Activated effector memory CD4-positive, alpha-beta T cell treated with Interleukin-2 at 50 U/mL for 16 hours (primary cell): ENCODE measurements around the gene RSRC1.
"Not testable (repeated sequence)": the region's sequence is repeated elsewhere in the genome, so short reads cannot be mapped to it uniquely, and the experiment has no call there.

Experiments
- DNase-seq: peaks from one replicate; pipeline ENCODE4 v3.0.0-alpha.2; 2020

Gene RSRC1

GRCh38 chr3:158408518-158408897 is 298.6 kb downstream of the RSRC1 start:
- not testable (repeated sequence) for DNase-seq

GRCh38 chr3:158418035-158418434 is 308.1 kb downstream of the RSRC1 start:
- no peak for DNase-seq

DNA sequence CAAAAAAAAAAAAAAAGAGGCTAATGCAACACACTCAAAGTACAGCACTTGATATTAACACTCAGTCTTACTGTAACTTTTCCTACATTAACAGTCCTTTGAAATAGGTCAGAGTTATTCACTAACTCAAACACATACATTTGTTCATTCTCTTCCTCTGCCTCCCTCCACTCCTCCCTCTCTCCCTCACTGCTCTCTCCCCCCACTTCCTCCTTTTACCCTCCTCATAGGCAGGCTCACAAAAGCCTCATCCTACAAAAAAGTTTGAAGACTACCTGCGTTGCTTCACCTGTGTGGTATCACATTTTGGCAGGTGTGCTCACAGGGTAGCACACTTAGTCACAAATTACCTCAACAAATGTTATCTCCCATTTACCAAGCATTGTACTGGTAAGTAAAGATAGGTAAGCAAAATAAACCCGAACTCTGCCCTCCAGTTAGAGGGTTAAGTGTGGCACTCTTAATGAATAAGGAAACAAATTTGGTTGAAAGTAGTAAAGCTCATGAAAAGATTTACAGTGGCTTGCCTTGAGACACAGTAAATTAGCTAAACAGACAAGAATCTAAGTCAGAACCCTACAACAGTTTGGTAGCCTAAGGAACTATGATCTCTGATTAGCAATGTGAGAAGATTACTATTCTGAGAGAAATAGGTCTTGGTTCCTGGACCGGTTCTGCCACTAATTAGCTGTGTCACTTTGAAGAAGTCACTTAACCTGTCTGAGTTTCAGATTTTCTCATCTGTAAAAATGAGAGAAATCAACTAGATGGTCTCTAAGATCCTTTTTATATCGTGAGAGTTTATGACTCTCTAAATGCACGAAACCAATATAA is 310.1 kb downstream of the RSRC1 start:
- no peak for DNase-seq

GRCh38 chr3:158420654-158421396 is 310.9 kb downstream of the RSRC1 start:
- DNase-seq, result no peak

DNA sequence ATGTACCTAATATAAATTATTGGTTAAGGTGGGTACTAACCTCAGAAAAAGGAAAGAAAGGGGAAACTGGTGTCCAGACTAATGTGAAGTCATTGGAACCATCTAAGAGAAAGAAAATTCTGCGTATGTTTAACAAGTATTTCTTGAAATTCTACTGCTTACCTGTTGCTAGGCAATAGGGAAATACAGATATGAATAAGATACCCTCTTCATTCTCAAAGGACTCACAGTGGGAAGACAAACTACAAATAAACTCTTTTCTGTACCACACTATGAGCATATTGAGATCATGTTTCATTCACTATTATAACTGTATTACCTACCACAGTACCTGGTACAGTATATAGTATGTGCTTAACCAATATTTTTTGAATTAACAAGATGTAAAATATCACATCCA is 320.6 kb downstream of the RSRC1 start:
- no peak for DNase-seq

DNA sequence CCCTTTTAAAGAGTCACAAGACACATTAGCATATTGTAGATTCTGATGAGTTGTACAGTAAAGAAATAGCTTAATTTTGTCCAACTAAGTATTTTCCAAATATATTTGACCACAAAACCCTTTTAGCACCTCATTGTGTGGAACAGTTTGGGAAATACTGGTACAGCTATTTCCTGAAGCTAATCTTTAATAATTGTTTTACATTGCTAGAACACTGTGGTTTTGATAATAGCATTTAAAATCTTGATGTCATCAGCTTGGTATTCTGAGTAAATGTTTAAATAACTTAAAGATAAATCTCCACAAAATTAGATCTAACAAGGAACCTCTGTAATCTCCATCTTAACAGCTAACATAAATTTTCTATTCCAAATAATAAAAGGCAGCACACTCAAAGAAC is 321.1 kb downstream of the RSRC1 start:
- no peak for DNase-seq

DNA sequence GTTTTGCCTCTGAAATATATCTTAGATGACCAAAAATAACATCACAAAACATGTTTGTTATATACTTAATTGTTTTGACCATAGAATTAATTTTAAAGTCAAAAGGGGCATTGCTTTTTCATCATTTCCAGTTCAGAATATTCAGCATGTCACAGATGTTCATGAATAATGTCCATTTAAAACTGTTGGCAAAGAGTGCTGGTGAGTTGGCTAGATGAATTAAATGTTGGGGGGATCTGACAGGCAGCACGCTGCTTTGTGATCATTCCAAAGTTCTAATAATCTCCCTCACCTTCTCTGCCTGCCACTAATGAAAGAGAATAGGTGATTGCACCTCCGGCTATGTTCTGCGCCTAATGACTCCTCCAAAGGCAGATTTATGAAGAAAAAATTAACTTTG is 321.9 kb downstream of the RSRC1 start:
- DNase-seq, result no peak

GRCh38 chr3:158434412-158435038 is 324.6 kb downstream of the RSRC1 start:
- DNase-seq, result no peak

DNA sequence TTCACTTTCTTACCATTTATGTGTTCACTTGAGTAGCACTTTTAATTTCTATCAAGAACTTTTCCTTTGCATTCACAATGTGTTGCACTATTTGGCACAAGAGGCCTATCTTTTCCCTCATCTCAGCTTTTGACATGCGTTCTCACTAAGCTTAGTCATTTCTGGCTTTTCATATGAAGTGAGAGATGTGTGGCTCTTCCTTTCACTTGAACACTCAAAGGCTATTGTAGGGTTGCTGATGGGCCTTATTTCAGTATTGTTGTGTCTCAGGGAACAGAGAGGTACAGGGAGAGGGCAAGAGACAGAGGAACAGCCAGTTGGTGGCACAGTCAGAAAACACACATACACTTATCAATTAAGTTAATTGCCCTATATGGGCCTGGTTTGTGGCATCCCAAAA is 333.7 kb downstream of the RSRC1 start:
- DNase-seq, result no peak

DNA sequence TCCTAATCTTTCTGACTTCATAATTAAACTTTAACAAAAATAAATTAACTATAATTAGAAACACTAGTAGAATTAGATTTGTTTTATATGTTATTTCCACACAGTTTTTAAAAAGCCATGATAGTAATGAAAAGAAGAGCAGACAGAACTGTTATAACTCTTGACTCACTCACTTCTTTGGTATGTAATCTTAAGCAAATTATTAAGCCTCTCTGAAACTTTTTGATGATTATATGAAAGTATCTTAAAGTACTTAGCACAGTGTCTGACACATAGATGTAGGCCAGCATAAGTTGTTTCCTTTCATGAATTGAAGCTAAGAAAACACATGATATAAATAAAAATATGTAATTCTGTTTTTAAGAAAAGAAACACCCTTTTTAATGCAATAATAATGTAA is 337.5 kb downstream of the RSRC1 start:
- DNase-seq, result no peak

- no peak for DNase-seq
Observed at GRCh38 chr3:158451405-158452055, 341.6 kb downstream of the RSRC1 start.

DNA sequence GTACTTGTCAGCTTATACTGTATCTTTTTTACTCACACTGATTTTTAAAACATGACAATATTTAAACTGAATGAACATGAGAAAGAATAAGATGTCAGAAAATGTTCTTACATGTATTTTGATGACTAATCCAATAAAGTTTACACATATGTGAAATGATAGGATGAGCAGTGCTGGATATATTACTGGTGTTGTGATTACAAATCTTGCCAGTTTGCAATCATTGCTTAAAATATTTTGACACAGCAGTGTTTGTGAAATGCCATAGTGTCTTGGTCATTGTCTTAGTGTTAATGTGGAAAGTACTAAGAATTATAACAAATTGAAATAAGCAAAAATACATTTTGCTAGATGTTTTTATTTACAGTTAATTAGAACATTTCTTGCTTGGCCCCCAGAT is 342.4 kb downstream of the RSRC1 start:
- no peak for DNase-seq

DNA sequence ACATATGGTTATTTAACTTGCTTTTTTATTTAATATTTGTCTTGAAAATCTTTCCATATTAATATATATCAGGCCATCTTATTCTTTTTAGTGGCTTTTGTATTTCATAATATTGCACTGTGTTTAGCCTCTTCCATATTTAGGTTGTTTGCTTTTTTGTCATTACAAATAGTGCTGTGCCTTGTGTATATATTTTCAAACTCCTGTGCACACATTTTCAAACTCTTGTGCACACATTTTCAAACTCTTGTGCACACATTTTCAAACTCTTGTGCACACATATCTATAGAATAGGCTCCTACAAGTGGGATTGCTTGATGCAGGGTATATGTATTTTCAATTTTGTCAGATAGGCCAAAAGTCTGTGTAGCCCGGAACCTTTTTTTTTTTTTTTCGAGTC is 343.1 kb downstream of the RSRC1 start:
- DNase-seq, result no peak

DNA sequence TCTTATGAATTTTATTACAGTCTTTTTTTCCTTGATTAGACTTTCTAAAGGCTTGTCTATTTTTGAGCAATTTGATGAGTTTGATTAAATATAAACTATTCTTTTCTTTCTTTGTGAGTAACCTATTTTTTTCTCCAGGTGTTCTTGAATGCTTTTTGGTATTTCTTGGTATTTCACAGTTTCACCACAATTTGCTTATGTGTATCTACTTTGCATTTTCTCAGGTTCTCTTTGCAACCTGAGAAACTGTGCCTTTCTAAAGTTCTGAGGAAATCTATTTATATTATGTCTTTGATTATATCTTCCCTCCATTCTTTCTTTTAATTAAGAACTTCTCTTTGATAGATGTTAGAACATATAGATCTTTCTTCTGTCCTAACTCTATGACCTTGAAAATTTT is 344.0 kb downstream of the RSRC1 start:
- DNase-seq, result no peak

- no peak for DNase-seq
Observed at GRCh38 chr3:158455406-158455805, 345.5 kb downstream of the RSRC1 start.

DNA sequence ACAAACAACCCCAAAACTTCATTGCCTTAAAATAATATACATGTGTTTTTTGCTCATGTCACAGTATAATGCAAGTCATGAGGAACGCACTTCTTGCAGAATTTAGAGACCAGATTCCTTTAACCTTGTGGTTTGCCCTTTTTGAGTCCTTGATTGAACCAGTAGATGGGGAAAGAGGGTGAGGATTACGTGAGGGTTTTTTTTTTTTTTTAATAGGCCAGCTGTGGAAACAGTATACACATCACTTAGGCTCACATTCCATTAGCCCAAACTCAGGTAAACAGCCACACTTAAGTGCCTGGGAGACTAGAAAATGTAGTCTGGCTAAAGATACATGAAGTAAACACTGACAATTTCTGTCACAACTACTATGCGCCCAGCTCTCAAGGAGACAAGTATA is 346.2 kb downstream of the RSRC1 start:
- DNase-seq, result no peak

- DNase-seq, result no peak
Observed at GRCh38 chr3:158458464-158458863, 348.6 kb downstream of the RSRC1 start.

- no peak for DNase-seq
Observed at GRCh38 chr3:158460926-158461325, 351.0 kb downstream of the RSRC1 start.

DNA sequence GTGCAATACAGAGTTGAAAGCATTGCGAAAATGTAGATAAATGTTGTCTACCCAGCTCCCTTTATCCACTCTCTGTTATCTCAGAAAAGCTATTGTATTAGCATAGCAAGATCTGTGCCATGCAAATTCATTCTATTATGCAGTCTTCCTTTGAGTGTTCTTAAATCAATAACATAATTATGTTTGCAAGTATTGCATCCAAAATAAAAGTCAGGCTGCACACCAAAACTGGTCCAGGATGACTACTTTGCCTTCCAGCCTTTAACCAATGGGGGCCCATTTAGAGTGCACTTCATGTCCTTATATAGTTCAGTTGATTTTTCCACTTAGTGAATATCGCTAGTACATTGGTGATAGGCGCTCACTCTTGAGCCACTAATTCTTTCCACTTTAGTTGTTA is 353.7 kb downstream of the RSRC1 start:
- DNase-seq, result no peak

DNA sequence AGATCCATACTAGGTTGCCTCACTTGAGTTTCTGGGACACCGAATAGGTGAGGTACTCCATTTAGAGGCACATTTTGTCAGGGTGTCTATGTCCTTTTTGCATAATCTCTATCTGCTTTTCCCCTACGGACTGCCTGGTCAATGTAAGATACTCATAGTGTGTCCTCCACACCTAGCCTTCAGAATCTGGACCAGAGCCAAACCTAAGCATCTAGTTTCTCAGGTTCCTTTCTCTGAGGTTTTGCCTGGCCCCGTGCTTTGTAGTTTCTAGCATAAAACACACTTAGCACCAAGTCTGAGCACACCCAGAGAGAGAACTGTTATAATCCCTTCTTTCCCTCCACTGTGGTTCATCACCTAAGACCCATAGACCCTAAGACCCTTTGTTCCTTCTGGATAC is 355.2 kb downstream of the RSRC1 start:
- no peak for DNase-seq

DNA sequence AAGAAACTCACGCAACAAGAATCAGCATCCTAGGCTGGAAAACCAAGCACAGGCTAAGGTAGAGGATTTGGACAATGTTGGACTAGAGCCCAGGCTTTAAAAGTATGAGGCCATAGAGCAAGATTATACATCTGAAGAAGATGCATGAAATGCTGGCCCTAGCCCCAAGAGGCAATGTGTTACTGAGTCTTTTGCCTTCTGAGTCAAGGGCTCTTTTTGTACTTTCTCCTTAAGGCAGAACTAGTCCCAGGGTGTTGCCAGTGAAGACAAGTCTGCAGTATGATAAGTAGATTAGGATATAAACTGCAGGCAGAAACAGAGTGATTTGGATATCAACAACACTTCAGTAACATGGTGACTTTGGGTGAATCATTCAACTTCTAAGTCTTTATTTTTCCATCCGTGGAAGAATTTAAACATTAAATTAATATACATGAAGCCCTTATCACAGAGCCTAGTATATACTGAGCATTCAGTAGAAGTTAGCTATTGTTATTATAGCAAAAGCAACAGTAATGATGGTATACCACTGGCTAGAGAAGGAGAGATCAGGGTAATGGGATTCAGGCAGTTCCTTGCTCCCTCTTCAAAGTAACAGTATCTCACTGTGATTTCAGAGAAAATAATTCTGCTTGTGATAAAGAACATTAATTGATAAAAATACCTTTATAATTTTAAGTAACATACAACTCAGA is 361.2 kb downstream of the RSRC1 start:
- no peak for DNase-seq

DNA sequence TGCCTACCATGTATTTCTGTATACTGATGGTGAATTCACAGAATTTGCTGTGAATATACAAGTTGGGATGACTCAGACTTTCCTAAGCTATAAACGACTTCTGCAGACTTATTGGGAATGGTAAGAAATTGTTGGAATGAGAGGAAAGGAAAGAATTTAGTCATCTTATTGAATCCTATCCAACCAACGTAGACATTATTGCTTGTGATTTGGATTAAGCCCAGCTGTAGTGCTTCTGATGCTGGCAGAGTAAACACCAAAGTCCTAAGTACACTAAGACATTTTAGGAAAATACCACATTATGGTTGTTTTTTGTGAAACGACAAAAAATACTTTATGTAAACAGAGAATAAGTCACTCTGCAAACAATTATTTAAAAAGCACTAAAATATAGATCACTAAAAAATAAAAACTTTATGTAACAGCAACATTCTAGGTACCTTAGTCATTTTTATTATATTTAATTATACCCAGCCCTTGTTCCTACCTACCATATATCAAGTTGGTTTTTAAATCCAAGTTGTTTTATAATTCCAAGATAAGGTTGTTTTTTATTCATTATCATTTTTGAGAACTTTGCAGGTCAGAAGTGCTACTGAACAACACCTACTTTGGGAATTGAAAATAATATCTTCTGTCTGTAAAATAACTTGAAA is 361.9 kb downstream of the RSRC1 start:
- no peak for DNase-seq
